PFSK-1 (cell line): ENCODE data around the gene P2RX2.

ENCODE experiments used
- FOXP2 ChIP-seq: optimal IDR thresholded peaks from 2 replicates; pipeline ENCODE3; 2011; ENCODE audit warnings: borderline replicate concordance, control low read depth, inconsistent platforms; ENCODE audit not compliant: insufficient read depth; ENCODE audit errors: extremely low read length, extremely low read depth
- POLR2AphosphoS5 ChIP-seq: IDR thresholded peaks from 2 replicates; pipeline ENCODE4 v1.6.1; 2012; ENCODE audit warnings: low read depth, mild to moderate bottlenecking, control low read depth, low read length, moderate library complexity
- SIN3A ChIP-seq: IDR thresholded peaks from 2 replicates; pipeline ENCODE4 v1.6.1; 2012; ENCODE audit warnings: mild to moderate bottlenecking, low read length, moderate library complexity, borderline replicate concordance; ENCODE audit not compliant: insufficient read depth
- TAF1 ChIP-seq: IDR thresholded peaks from 2 replicates; pipeline ENCODE4 v1.6.1; 2012; ENCODE audit warnings: low read length, control low read depth, borderline replicate concordance; ENCODE audit not compliant: insufficient read depth
- TF ChIP-seq, protein P1 (sequence below), 2 experiments: IDR thresholded peaks; 2 replicates each; pipeline versions ENCODE4 v1.6.1 to v1.8.0; 2011 to 2012; ENCODE audit warnings: low read depth in 2 of 2, low read length in 2 of 2, control low read depth in 1 of 2, inconsistent platforms in 1 of 2, mild to moderate bottlenecking in 1 of 2, moderate library complexity in 1 of 2; ENCODE audit not compliant: insufficient read depth in 1 of 2

DNA sequence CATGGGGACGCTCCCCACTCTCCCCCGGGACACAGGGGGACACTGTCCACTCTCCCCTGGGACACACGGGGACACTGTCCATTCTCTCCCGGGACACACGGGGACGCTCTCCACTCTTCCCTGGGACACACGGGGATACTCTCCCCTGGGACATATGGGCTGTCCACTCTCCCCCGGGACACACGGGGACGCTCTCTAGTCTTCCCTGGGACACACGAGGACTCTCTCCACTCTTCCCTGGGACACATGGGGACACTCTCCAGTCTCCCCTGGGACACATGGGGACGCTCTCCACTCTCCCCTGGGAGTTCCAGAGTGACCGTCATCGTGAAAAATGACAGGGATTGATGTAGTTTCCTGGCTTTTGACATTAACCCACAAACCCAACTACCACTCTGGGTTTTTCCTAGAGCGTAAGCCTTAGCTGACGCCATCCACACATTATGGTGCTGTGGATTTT is 3.0 kb upstream of the P2RX2 start:
- TF ChIP-seq TAF1 (no peak), POLR2AphosphoS5 (no peak), SIN3A (no peak), FOXP2 (no peak)
- TF ChIP-seq, protein P1, sequence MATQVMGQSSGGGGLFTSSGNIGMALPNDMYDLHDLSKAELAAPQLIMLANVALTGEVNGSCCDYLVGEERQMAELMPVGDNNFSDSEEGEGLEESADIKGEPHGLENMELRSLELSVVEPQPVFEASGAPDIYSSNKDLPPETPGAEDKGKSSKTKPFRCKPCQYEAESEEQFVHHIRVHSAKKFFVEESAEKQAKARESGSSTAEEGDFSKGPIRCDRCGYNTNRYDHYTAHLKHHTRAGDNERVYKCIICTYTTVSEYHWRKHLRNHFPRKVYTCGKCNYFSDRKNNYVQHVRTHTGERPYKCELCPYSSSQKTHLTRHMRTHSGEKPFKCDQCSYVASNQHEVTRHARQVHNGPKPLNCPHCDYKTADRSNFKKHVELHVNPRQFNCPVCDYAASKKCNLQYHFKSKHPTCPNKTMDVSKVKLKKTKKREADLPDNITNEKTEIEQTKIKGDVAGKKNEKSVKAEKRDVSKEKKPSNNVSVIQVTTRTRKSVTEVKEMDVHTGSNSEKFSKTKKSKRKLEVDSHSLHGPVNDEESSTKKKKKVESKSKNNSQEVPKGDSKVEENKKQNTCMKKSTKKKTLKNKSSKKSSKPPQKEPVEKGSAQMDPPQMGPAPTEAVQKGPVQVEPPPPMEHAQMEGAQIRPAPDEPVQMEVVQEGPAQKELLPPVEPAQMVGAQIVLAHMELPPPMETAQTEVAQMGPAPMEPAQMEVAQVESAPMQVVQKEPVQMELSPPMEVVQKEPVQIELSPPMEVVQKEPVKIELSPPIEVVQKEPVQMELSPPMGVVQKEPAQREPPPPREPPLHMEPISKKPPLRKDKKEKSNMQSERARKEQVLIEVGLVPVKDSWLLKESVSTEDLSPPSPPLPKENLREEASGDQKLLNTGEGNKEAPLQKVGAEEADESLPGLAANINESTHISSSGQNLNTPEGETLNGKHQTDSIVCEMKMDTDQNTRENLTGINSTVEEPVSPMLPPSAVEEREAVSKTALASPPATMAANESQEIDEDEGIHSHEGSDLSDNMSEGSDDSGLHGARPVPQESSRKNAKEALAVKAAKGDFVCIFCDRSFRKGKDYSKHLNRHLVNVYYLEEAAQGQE (IDR thresholded peaks at IDR 0.05; ENCODE audit: insufficient read depth in 1 of 2, low read depth in 2 of 2, low read length in 2 of 2) = no peak
